Suppressor macrophage treated with lipopolysaccharide for 1 hour (primary cell): ENCODE data around the gene TRIM61.
A peak's percentile ranks its signal among the peaks of the same experiment; 100 is the strongest.
"Not testable (repeated sequence)": the region's sequence is repeated elsewhere in the genome, so short reads cannot be mapped to it uniquely, and the experiment has no call there.

Experiments used
- DNase-seq, 3 donors: peaks; one replicate each; pipeline ENCODE4 v3.0.0-alpha.2; 2020 to 2022

The TRIM61 gene

GRCh38 chr4:164956766-164957643 lies 20.5 kb downstream of the TRIM61 start:
- DNase-seq, result peak; percentile 53 to 83 (median 70)

DNA sequence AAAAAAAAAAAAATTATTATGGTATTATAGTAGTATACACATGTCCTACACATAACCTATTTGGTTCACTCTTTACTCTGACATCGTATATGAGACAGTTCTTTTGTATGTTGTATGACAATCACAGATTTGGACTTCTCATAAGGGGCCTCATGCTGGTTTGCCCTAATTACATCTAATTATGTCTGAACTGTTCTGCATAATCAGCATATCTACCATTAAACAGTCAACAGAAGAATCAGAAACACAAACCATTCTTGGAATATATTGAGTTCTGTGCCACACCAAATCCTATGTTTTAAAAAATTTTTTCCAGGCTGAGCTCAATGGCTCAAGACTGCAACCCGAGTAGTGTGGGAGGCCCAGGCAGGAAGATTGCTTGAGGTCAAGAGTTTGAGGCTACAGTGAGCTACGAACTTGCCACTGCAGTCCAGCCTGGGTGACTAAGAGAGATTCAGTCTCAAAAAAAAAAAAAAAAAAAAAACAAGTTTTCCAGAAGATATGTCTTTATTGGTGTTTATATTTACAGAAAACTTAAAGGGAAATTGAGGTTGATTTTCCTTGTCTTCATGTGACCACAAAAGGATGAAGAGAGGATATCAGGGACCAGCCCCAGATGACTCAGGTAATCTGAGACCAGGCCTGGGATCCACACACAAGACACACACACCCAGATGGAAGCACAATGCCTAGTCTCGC lies 22.2 kb downstream of the TRIM61 start:
- DNase-seq, result no peak

DNA sequence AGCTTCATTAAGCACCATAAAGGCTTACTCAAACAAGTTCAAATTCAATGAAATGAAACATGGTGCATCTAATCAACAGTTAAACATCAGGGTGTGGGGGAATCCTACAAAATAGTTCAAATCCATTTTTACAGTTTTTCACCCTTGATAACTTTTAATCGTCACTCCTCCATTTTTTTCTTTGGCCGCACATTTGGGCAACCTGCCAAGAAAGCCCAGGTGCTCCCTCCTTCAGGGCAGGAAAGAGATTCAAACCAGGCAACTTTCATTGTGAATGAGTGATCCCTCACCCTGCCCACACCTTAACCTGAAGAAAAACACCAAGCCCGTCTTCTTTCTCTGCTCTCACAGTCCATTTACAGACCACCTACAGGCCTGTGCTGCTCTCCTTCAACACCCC lies 24.9 kb downstream of the TRIM61 start:
- DNase-seq, result no peak

DNA sequence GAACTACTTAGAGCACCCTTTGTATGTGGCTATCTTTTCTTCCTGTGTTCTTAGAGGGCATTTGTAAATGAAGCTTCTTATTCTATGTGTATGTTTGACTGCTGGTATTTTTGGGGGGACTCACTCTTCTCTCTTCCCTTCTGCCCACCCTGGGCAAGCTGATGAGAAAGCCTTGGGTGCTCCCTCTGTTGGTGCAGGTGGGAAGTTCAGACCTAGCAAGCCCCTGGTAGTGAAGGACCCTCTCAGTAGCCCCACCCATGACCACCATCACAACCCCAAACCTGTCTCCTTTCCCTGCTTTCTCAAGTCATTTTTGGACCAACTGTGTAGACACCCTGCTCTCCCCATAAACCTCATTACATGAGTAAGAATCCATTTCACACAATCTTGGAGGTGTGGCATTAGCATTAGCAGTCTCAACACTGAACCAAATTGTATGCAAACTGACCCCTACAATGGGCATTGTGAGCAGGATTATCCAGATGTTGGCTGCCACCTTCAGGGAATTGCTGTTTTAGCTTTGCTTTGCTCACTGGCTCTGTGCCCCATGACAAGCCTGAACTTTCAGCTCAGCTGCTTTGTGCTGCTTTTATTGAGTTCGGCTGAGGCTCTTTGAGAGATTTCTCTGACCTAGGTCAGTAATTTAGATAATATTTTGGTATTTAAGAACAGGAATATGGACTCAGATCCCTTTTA lies 27.9 kb downstream of the TRIM61 start:
- no peak for DNase-seq

DNA sequence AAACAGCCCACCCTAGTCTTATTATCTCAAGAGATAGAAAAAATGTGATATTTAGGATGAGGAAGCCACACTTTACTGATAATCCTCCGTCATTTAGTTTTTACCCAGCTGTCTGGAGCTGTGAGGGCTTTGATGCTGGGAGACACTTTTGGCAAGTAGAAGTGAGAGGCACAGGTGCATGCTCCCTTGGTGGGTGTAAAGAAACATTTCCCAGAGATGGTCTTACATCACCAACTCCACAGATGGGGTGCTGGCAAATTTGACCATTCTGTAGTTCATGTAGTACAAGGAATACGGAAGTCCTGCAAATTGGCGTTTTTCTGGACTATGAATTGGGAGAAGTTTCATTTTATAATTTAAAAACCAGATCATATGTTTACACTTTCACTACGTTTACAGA lies 28.5 kb downstream of the TRIM61 start:
- no peak for DNase-seq

DNA sequence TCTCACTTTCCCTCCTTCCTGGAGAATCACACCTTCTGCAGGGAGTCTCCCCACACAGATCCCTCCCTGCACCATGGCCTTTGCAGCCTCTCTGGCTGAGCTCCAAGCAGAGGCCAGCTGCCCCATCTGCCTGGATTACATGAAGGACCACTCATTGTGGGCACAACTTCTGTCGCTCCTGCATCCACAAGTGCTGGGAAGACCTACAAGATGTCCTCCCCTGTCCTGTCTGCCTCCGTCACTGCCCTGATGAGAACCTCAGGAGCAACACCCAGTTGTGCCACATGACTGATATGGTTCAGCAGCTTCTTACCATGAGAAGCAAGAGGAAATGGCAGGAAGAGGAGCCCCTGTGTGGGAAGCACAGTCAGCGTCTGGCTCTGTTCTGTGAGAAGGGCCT lies 29.5 kb downstream of the TRIM61 start:
- DNase-seq, result not testable (repeated sequence)

- no peak for DNase-seq
Observed at GRCh38 chr4:164946810-164947209, 30.6 kb downstream of the TRIM61 start.

DNA sequence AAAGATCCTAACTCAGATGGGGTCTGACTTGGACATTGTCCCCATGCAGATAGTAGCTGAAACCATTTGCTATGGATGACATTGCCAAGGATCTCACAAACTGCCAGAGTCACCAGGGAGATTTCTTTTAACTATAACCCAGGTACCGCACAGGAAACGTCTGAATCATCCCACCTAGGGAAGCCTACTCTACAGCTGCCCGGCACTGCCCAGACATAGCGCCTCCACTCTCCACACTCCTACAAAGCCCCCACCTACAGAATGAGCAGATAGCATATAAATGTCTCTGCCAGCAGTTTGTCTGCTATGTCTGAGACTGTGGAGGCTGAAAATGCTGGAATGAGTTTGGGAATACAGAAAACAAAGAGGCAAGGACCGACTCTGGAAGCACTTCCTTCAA lies 32.3 kb downstream of the TRIM61 start:
- DNase-seq, result no peak

- no peak for DNase-seq
Observed at GRCh38 chr4:164943192-164943591, 34.3 kb downstream of the TRIM61 start.

- no peak for DNase-seq
Observed at GRCh38 chr4:164937576-164938270, 39.7 kb downstream of the TRIM61 start.

DNA sequence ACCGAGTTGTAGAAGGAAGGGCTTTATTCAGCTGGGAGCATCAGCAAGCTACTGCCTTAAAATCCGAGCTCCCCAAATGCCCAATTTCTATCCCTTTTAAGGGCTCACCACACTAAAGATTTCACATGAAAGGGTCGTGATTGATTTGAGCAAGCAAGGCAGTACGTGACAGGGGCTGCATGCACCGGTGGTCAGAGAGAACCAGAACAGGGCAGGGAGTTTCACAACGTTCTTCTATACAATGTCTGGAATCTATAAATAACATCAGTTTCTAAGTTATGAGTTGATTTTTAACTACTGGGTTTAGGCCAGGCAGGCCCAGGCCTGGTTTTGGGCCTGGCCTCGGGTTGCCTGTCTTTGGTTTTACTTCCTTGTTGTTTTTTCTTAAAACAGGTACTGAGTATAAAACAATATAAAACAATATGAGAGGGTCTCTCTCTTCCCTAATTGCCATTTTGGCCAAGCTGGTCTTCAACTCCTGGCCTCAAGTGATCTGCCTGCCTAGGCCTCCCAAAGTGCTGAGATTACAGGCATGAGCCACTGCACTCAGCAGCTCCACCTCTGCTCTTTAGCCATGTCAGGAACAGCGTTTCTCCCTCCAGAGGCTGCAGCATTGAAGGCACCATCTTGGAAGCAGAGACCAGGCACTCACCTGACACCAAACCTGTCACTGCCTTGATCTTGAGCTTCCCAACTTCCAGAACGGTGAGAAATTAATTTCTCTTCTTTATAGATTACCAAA lies 41.4 kb downstream of the TRIM61 start:
- not testable (repeated sequence) for DNase-seq

DNA sequence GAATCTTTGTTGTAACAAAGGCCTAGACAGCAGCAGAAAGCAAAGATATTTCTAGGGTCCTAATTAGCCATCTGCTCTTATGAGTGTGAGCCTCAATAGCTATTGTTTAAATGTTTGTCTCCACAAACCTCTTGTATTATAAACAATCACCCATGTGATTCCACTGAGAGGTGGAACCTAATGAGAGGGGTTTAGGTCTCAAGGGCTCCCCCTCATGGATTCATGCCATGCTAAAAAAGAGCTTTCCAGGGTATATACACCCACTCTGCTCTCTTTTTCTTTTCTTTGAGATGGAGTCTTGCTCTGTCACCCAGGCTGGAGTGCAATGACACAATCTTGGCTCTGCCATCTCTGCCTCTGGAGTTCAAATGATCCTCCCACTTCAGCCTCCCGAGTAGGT lies 42.1 kb downstream of the TRIM61 start:
- DNase-seq, result no peak

GRCh38 chr4:164933244-164933643 lies 44.2 kb downstream of the TRIM61 start:
- DNase-seq, result no peak

DNA sequence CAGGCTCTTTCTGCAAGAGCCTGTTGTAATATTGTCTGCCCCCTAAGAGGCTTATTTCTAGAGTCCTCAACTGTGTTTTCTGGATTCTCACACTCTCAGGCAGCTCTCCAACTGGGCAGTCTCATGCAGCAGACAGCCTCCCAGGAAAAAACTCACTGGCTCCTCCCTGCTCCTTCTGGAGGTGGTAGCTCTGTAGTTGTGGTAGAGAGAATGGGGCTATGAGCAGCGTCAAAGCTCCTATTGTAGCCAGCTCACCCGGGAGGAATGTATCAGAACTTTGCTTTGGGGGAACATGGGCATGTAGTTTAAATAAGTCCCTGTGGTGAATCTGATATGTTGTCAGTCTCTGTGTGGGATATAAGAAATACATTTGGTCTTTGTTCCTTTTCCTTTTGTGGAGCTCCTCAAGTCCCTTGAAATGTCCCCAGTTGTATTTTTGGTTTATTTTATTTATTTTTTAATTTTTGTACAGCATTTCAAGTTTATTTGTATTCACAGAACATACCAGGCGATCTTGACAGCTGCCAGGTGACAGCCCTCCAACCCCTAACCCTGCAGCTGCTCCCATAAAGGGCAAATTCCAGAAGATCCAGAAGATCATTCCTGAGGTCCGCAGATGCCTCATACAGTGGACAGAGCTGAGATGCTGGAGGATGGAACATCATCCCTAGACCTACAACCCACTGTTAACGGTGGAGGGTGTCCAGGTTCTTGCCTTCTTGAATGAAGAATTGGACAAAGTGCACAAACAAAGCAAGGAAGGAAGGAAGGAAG lies 45.7 kb downstream of the TRIM61 start:
- no peak for DNase-seq

GRCh38 chr4:164930647-164931046 lies 46.8 kb downstream of the TRIM61 start:
- no peak for DNase-seq

- not testable (repeated sequence) for DNase-seq
Observed at GRCh38 chr4:164927101-164927500, 50.4 kb downstream of the TRIM61 start.

DNA sequence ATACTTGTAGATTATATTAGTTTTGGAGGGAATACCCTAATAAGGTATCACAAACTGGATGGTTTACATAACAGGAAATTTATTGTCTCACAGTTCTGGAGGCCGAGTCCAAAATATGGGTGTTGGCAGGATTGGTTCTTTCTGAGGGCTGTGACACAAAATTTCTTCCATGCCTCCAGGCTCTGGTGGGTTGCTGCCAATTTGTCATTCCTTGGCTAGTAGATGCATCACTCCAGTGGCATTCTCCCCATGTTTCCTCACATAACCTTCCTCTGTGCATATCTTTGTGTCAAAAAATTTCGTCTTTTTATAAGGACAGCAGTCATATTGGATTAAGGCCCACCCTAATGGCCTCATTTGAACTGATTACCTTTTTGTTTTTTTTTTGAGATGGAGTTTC lies 51.2 kb downstream of the TRIM61 start:
- no peak for DNase-seq

DNA sequence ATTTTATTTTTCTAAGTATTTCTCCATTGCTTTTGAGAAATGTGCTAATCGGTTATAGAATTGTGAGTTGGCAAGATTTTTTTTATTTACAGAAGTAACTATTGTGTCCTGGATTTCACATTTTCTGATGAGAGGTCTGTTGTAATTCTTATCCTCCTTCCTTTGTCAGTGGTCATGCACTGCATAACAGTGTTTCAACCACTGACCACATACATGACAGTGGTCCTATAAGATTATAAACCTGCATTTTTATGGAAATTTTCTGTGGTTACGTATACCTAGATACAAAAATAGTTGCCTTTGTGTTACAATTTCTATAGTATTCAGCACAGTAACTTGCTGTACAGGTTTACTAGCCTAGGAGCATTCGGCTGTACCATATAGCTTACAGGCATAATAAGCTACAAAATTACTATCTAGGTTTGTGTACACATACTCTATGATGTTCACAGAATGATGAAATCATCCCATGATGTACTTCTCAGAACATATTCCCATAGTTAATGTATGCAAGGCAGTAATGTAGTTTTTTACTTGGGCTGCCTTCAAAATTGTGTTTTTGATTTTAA lies 52.7 kb downstream of the TRIM61 start:
- no peak for DNase-seq

- no peak for DNase-seq
Observed at GRCh38 chr4:164918956-164919355, 58.5 kb downstream of the TRIM61 start.
